Panc1 (cell line): Measurements from ENCODE around the gene QRFP.
A peak's percentile ranks its signal among the peaks of the same experiment; 100 is the strongest.

Source experiments
- CTCF ChIP-seq: fragments of 450-650 bp; IDR thresholded peaks from 2 replicates; pipeline ENCODE4 v1.5.1; 2017; ENCODE audit warnings: mild to moderate bottlenecking
- POLR2AphosphoS5 ChIP-seq: IDR thresholded peaks from 2 replicates; pipeline ENCODE4 v1.6.1; 2012; ENCODE audit warnings: mild to moderate bottlenecking, low read depth, low read length, moderate library complexity
- SIN3A ChIP-seq: IDR thresholded peaks from 2 replicates; pipeline ENCODE4 v1.6.1; 2012; ENCODE audit warnings: low read depth, mild to moderate bottlenecking, low read length, moderate library complexity, borderline replicate concordance; ENCODE audit not compliant: insufficient read depth
- TCF7L2 ChIP-seq: IDR thresholded peaks from 2 replicates; pipeline ENCODE4 v1.6.1; 2011; ENCODE audit warnings: mild to moderate bottlenecking, low read depth, low read length, inconsistent platforms
- TF ChIP-seq, protein P1 (sequence below), 2 experiments: IDR thresholded peaks; 2 replicates each; pipeline ENCODE4 v1.6.1; 2011 to 2012; ENCODE audit warnings: low read depth in 2 of 2, control low read depth in 1 of 2, low read length in 1 of 2, mild to moderate bottlenecking in 1 of 2, moderate library complexity in 1 of 2; ENCODE audit not compliant: insufficient read depth in 1 of 2

DNA sequence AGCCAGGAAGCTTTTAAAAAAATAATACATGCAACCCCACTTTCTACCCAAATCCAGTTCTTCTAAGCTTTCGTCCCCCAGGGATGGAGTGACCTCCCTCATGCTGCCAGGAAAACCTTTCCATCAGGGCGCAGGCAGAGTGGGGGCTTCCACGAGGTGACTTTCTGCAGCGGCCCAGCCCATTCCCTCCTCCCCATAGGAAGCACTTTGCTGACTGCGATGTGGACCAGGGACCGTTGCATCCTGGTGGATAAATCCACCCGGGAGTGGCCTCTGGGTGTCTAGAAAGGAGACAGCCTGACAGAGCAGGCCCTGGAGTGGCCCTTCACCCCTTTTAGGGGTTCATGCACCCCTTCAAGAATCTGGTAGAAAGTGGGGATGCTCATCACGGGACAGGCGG lies 1.6 kb downstream of the QRFP start:
- TF ChIP-seq CTCF, result no peak
- peak; percentile 34; the same call in 1 of the 2 replicates for TF ChIP-seq POLR2AphosphoS5
- TF ChIP-seq SIN3A, result no peak
- TF ChIP-seq, protein P1, sequence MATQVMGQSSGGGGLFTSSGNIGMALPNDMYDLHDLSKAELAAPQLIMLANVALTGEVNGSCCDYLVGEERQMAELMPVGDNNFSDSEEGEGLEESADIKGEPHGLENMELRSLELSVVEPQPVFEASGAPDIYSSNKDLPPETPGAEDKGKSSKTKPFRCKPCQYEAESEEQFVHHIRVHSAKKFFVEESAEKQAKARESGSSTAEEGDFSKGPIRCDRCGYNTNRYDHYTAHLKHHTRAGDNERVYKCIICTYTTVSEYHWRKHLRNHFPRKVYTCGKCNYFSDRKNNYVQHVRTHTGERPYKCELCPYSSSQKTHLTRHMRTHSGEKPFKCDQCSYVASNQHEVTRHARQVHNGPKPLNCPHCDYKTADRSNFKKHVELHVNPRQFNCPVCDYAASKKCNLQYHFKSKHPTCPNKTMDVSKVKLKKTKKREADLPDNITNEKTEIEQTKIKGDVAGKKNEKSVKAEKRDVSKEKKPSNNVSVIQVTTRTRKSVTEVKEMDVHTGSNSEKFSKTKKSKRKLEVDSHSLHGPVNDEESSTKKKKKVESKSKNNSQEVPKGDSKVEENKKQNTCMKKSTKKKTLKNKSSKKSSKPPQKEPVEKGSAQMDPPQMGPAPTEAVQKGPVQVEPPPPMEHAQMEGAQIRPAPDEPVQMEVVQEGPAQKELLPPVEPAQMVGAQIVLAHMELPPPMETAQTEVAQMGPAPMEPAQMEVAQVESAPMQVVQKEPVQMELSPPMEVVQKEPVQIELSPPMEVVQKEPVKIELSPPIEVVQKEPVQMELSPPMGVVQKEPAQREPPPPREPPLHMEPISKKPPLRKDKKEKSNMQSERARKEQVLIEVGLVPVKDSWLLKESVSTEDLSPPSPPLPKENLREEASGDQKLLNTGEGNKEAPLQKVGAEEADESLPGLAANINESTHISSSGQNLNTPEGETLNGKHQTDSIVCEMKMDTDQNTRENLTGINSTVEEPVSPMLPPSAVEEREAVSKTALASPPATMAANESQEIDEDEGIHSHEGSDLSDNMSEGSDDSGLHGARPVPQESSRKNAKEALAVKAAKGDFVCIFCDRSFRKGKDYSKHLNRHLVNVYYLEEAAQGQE (IDR thresholded peaks at IDR 0.05; ENCODE audit: insufficient read depth in 1 of 2, low read depth in 2 of 2, low read length in 1 of 2), result no peak
- no peak for TF ChIP-seq TCF7L2
